HepG2 (cell line): ENCODE results near the gene CDCA4. TPM values are rescaled to one million over a fixed set of nuclear protein-coding genes. Genes with fewer than 3 reads are reported as not detected.
"Not testable (repeated sequence)": the region's sequence is repeated elsewhere in the genome, so short reads cannot be mapped to it uniquely, and the experiment has no call there.

Experiments
- ATAC-seq: fragments of 200-7000 bp; cut with Tn5 transposase; 3 replicates; pipeline ENCODE4 v1.9.1; 2020; ENCODE audit warnings: mild to moderate bottlenecking, moderate library complexity
- BruUV-seq: library from RNA; stranded (reverse); fragments of 400-500 nt; replicated peaks from 2 replicates; lab custom pipeline; 2021; lab: Mats Ljungman, UMichigan
- CTCF ChIA-PET: fragments of 300-600 bp; formaldehyde crosslinking; extraction: SDS; loops from one replicate; lab custom pipeline; 2021; ENCODE audit warnings: low total read pairs, inconsistent platforms, low intra/inter-chr PET ratio; lab: Yijun Ruan, JAX
- POLR2A ChIA-PET: fragments of 350-600 bp; sonication (Branson Sonifier 250); formaldehyde crosslinking; loops from one replicate; lab custom pipeline; 2020; ENCODE audit warnings: antibody characterized with exemption, inconsistent platforms; lab: Yijun Ruan, JAX
- DNase-seq: peaks from one replicate; pipeline ENCODE4 v3.0.0-alpha.2; 2015; ENCODE audit warnings: low spot score
- FAIRE-seq: peaks from 3 replicates; lab custom pipeline; 2011; peaks lifted over from hg19 to GRCh38; lab: Jason Lieb, UNC
- H2AFZ ChIP-seq: one replicate; pipeline ENCODE4 v1.6.1; 2011; ENCODE audit warnings: low read length, inconsistent platforms
- H3K27ac ChIP-seq: fragments of 300-600 bp; 3 replicates; pipeline ENCODE4 v1.8.0; 2011; ENCODE audit warnings: mixed run types, mild to moderate bottlenecking, mixed read lengths, low read length, inconsistent platforms; ENCODE audit not compliant: insufficient read depth; ENCODE audit errors: extremely low read length
- H3K27me3 ChIP-seq, 2 experiments: fragments of 200-600 bp in 1 of 2; 2 replicates in 1 of 2; 3 replicates in 1 of 2; pipeline versions ENCODE4 v1.6.0 to v1.8.0; 2011; ENCODE audit warnings: low read length in 2 of 2, mild to moderate bottlenecking in 2 of 2, moderate library complexity in 2 of 2, inconsistent platforms in 1 of 2; ENCODE audit not compliant: insufficient read depth in 2 of 2, control insufficient read depth in 1 of 2
- H3K36me3 ChIP-seq, 2 experiments: fragments of 200-600 bp in 1 of 2; replicated peaks in 1 of 2; 2 replicates in 1 of 2; 3 replicates in 1 of 2; pipeline versions ENCODE4 v1.5.1 to v1.8.0; 2011; ENCODE audit warnings: low read length in 2 of 2, inconsistent platforms in 1 of 2; ENCODE audit not compliant: insufficient read depth in 2 of 2, control insufficient read depth in 1 of 2
- H3K4me1 ChIP-seq: 2 replicates; pipeline ENCODE4 v1.5.1; 2012; ENCODE audit warnings: low read length, inconsistent platforms; ENCODE audit not compliant: insufficient read depth
- H3K4me2 ChIP-seq: 2 replicates; pipeline ENCODE4 v1.6.0; 2011; ENCODE audit warnings: low read depth, low read length, inconsistent platforms
- H3K4me3 ChIP-seq, 3 experiments: fragments of 200-600 bp in 1 of 3; sonication (generic), shearing (Covaris generic) in 1 of 3; replicated peaks in 1 of 3; 2 replicates each; pipeline ENCODE4 v1.5.1; 2011 to 2016; ENCODE audit warnings: low read length in 3 of 3, inconsistent platforms in 2 of 3, low read depth in 2 of 3, mild to moderate bottlenecking in 2 of 3, control low read depth in 1 of 3, mixed read lengths in 1 of 3; ENCODE audit not compliant: insufficient read depth in 1 of 3
- H3K79me2 ChIP-seq: one replicate; pipeline ENCODE4 v1.6.1; 2011; ENCODE audit warnings: low read length, inconsistent platforms; ENCODE audit not compliant: insufficient read depth
- H3K9ac ChIP-seq: 2 replicates; pipeline ENCODE4 v1.6.0; 2011; ENCODE audit warnings: mild to moderate bottlenecking, low read depth, low read length, inconsistent platforms; ENCODE audit not compliant: insufficient read depth
- H3K9me3 ChIP-seq: 2 replicates; pipeline ENCODE4 v1.5.1; 2012; ENCODE audit warnings: mild to moderate bottlenecking, low read length
- H4K20me1 ChIP-seq: 2 replicates; pipeline ENCODE4 v1.6.0; 2011; ENCODE audit warnings: inconsistent platforms, mild to moderate bottlenecking, low read length, moderate library complexity; ENCODE audit not compliant: insufficient read depth
- WGBS: methylation state at CpG from one replicate; pipeline ENCODE4 v1.1.6; 2017; ENCODE audit warnings: low lambda C conversion rate; 5-methylcytosine and 5-hydroxymethylcytosine counted together
- in situ Hi-C: cut with HindIII; loops from 2 replicates; pipeline ENCODE4 v1.10.0; 2017; ENCODE audit warnings: low pct_unique_long_range_greater_than_20kb; ENCODE audit not compliant: extremely low pct_ligation_motif_present
- intact Hi-C: fragments of 100-400 bp; cut with micrococcal nuclease; formaldehyde crosslinking; loops from one replicate; pipeline ENCODE4 v1.10.0; 2022; ENCODE audit not compliant: unreplicated experiment
- polyA plus RNA-seq, 8 experiments: library from polyadenylated mRNA; depleted of rRNA in 3 of 8; stranded (reverse) in 7 of 8; unstranded in 1 of 8; fragments of >200 nt; fragmentation: Illumina TruSeq in 4 of 8; extraction: Trizol in 4 of 8; gene quantifications; 2 replicates each; pipeline versions ENCODE4 v1.2.1 to v1.2.3, GENCODE V29; 2011 to 2016; ENCODE audit warnings: low read depth in 4 of 8, missing spikeins in 1 of 8, mixed read lengths in 1 of 8; ENCODE audit not compliant: insufficient read depth in 1 of 8
- total RNA-seq, 5 experiments: library from RNA; depleted of rRNA; stranded (reverse); fragments of >200 nt; fragmentation: Illumina TruSeq; extraction: Trizol; gene quantifications; 2 replicates each; pipeline ENCODE4 v1.2.3, GENCODE V29; 2016; ENCODE audit warnings: low read depth in 1 of 5
- TF ChIP-seq, protein P1 (sequence below): fragments of 450-650 bp; IDR thresholded peaks from 2 replicates; pipeline ENCODE4 v1.6.1; 2016
- TF ChIP-seq, protein P2 (sequence below): sonication (generic); formaldehyde crosslinking; IDR thresholded peaks from 2 replicates; pipeline ENCODE4 v1.5.1; 2020; ENCODE audit warnings: missing genetic modification reagents, mild to moderate bottlenecking, borderline replicate concordance

Gene CDCA4
- total and polyA plus RNA-seq, 2 of the 13 experiments (the other 11 are each of a cell fraction or from before 2014, with no cell fraction given): 19.7 to 43.1 TPM

DNA sequence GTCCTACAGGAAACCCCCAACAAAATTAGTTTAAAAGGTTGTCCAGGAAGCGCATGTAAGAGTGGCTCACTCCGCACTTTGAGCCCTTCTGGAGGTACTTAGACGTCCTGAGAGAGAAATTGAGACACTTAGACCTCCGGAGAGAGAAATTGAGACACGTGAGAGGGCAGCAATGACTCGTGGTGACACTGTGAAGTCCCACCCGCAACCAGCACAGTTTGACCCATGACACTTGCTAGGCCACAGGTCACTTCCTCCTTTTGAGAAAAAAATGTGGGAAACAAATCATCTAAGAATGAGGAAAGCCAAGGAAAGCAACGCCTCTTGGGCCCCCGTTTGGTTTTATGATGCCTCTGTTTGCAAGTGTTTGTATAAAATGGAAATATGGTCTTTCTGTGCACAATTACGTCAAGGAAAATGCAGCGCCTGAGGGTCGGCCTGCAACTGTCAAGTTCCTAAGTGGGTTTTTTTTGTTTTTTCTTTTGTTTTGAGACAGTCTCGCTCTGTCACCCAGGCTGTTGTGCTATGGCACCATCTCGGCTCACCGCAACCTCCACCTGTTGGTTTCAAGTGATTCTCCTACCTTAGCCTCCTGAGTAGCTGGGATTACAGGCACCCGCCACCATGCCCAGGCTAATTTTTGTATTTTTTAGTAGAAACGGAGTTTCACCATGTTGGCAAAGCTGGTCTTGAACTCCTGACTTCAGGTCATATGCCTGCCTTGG lies 13.6 kb upstream of the CDCA4 start:
- ATAC-seq: no peak
- 46% methylated on average over 17 of the region's 17 CpGs for WGBS

DNA sequence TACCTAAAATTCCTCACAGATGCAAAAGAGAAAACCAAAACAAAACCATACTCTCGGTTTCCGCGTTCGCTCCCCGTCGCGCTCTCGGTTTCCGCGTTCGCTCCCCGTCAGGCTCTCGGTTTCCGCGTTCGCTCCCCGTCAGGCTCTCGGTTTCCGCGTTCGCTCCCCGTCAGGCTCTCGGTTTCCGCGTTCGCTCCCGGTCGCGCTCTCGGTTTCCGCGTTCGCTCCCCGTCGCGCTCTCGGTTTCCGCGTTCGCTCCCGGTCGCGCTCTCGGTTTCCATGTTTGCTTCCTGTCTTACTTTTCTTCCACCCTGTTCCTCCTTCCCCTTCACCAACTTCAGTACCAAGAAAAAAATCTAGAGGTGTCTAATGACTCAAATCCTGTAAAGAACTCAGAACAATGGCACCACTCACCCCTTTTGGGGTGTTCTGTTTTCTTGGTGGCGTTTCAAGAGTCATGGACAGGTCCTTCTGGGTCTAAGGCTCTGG lies 12.6 kb upstream of the CDCA4 start:
- peaks cover 2 to 30% of the 10 kb centered on the region in 2 experiments; a peak in 3 of 5 replicates for H3K27me3 ChIP-seq
- H3K4me2 ChIP-seq, H2AFZ ChIP-seq, H3K27ac ChIP-seq, H3K9me3 ChIP-seq, BruUV-seq, DNase-seq, H3K9ac ChIP-seq, CTCF ChIA-PET, ATAC-seq, H3K79me2 ChIP-seq, in situ Hi-C loops, H3K36me3 ChIP-seq, H3K4me3 ChIP-seq, FAIRE-seq, H4K20me1 ChIP-seq, intact Hi-C loops, H3K4me1 ChIP-seq, POLR2A ChIA-PET: not testable (repeated sequence)
- WGBS: 81% methylated on average over 45 of the region's 45 CpGs

More for the DNA sequence above, 13.6 kb upstream of the CDCA4 start:
- Histone ChIP-seq H3K79me2 (no peaks in the 10 kb centered on the region), H3K36me3 (no peaks in the 10 kb centered on the region), H3K4me1 (peaks cover 4% of the 10 kb centered on the region), H3K9ac (no peak overlapping the region), H3K27me3 (peaks cover 2 to 26% of the 10 kb centered on the region in 2 experiments; a peak in 3 of 5 replicates), H3K27ac (no peak overlapping the region), H2AFZ (no peak overlapping the region), H4K20me1 (no peaks in the 10 kb centered on the region), H3K4me2 (no peak overlapping the region), H3K9me3 (no peaks in the 10 kb centered on the region), H3K4me3 (no peak overlapping the region)
- DNase-seq (no peak), FAIRE-seq (no peak)
- CTCF ChIA-PET: no interaction called here
- in situ Hi-C loops: no loop called here
- intact Hi-C loops: no loop called here
- no TSS peak for BruUV-seq
- POLR2A ChIA-PET: no interaction called here
- TF ChIP-seq, protein P1, sequence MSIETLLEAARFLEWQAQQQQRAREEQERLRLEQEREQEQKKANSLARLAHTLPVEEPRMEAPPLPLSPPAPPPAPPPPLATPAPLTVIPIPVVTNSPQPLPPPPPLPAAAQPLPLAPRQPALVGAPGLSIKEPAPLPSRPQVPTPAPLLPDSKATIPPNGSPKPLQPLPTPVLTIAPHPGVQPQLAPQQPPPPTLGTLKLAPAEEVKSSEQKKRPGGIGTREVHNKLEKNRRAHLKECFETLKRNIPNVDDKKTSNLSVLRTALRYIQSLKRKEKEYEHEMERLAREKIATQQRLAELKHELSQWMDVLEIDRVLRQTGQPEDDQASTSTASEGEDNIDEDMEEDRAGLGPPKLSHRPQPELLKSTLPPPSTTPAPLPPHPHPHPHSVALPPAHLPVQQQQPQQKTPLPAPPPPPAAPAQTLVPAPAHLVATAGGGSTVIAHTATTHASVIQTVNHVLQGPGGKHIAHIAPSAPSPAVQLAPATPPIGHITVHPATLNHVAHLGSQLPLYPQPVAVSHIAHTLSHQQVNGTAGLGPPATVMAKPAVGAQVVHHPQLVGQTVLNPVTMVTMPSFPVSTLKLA: peak; percentile 58; the same call in 1 of the 2 replicates
- TF ChIP-seq, protein P2, sequence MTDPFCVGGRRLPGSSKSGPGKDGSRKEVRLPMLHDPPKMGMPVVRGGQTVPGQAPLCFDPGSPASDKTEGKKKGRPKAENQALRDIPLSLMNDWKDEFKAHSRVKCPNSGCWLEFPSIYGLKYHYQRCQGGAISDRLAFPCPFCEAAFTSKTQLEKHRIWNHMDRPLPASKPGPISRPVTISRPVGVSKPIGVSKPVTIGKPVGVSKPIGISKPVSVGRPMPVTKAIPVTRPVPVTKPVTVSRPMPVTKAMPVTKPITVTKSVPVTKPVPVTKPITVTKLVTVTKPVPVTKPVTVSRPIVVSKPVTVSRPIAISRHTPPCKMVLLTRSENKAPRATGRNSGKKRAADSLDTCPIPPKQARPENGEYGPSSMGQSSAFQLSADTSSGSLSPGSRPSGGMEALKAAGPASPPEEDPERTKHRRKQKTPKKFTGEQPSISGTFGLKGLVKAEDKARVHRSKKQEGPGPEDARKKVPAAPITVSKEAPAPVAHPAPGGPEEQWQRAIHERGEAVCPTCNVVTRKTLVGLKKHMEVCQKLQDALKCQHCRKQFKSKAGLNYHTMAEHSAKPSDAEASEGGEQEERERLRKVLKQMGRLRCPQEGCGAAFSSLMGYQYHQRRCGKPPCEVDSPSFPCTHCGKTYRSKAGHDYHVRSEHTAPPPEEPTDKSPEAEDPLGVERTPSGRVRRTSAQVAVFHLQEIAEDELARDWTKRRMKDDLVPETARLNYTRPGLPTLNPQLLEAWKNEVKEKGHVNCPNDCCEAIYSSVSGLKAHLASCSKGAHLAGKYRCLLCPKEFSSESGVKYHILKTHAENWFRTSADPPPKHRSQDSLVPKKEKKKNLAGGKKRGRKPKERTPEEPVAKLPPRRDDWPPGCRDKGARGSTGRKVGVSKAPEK (CRISPR knock-in tag): no peak

DNA sequence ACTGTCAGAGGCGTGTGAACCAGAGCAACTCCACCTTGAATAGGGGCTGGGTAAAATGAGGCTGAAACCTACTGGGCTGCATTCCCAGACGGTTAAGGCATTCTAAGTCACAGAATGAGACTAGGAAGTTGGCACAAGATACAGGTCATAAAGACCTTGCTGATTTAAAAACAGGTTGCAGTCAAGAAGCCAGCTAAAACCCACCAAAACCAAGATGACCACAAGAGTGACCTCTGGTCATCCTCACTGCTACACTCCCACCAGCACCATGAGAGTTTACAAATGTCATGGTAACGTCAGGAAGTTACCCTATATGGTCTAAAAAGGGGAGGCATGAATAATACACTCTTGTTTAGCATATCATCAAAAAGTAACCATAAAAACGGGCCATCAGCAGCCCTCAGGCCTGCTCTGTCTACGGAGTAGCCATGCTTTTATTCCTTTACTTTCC lies 11.6 kb upstream of the CDCA4 start:
- POLR2A ChIA-PET, BruUV-seq, H3K27ac ChIP-seq, FAIRE-seq, H4K20me1 ChIP-seq, H3K9ac ChIP-seq, H3K4me1 ChIP-seq, H3K9me3 ChIP-seq, intact Hi-C loops, in situ Hi-C loops, H3K36me3 ChIP-seq, CTCF ChIA-PET, DNase-seq, ATAC-seq, H3K79me2 ChIP-seq, H3K4me2 ChIP-seq, H2AFZ ChIP-seq, H3K4me3 ChIP-seq: not testable (repeated sequence)
- peaks cover 2 to 30% of the 10 kb centered on the region in 2 experiments; a peak in 4 of 5 replicates for H3K27me3 ChIP-seq
- WGBS: 20% methylated on average over 4 of the region's 5 CpGs
